SIG-M5 treated with dmso at 0.1 percent for 504 hours (cell line): ENCODE data around the gene LDHD.

Source experiments
- DNase-seq: peaks from one replicate; lab custom pipeline; 2025; ENCODE audit not compliant: unreplicated experiment; lab: John Stamatoyannopoulos, UW

Gene LDHD

GRCh38 chr16:75114946-75115825, 1.4 kb downstream of the LDHD start:
- no peak for DNase-seq

- no peak for DNase-seq
These were observed 2.2 kb downstream of the LDHD start for GRCh38 chr16:75114179-75114945.

- DNase-seq: no peak
These were observed 2.9 kb downstream of the LDHD start for GRCh38 chr16:75113541-75114121.

- DNase-seq: no peak
These were observed 3.7 kb downstream of the LDHD start for GRCh38 chr16:75112734-75113491.

GRCh38 chr16:75111961-75112733, 4.4 kb downstream of the LDHD start:
- no peak for DNase-seq

GRCh38 chr16:75111514-75111940, 5.1 kb downstream of the LDHD start:
- no peak for DNase-seq

- peak; percentile 85 for DNase-seq
These were observed 5.7 kb downstream of the LDHD start for GRCh38 chr16:75110637-75111513.

GRCh38 chr16:75109732-75110243, 6.8 kb downstream of the LDHD start:
- DNase-seq: peak; percentile 70

GRCh38 chr16:75108792-75109731, 7.5 kb downstream of the LDHD start:
- peak; percentile 73 for DNase-seq

GRCh38 chr16:75107505-75107904, 9.1 kb downstream of the LDHD start:
- no peak for DNase-seq

- no peak for DNase-seq
These were observed 10.0 kb downstream of the LDHD start for GRCh38 chr16:75106351-75107274.

- peak; percentile 69 for DNase-seq
These were observed 11.1 kb downstream of the LDHD start for GRCh38 chr16:75105306-75106061.

- DNase-seq: no peak
These were observed 11.7 kb downstream of the LDHD start for GRCh38 chr16:75104836-75105235.

- no peak for DNase-seq
These were observed 12.6 kb downstream of the LDHD start for GRCh38 chr16:75103994-75104393.

GRCh38 chr16:75102595-75102994, 14.0 kb downstream of the LDHD start:
- no peak for DNase-seq

- no peak for DNase-seq
These were observed 14.9 kb downstream of the LDHD start for GRCh38 chr16:75101635-75102034.
